Mononuclear cell (primary cell): ENCODE data around the gene RELCH. TPM values are rescaled to one million over a fixed set of nuclear protein-coding genes. Genes with fewer than 3 reads are reported as not detected.
"Not testable (repeated sequence)": the region's sequence is repeated elsewhere in the genome, so short reads cannot be mapped to it uniquely, and the experiment has no call there.

ENCODE experiments used
- H3K27me3 ChIP-seq: 2 replicates; pipeline ENCODE4 v1.6.0; 2011; ENCODE audit warnings: low read length, control low read depth; ENCODE audit not compliant: insufficient read depth
- H3K4me1 ChIP-seq: 2 replicates; pipeline ENCODE4 v1.5.1; 2011; ENCODE audit warnings: mild to moderate bottlenecking, low read length, control low read depth; ENCODE audit not compliant: insufficient read depth
- H3K4me3 ChIP-seq: 2 replicates; pipeline ENCODE4 v1.5.1; 2011; ENCODE audit warnings: mild to moderate bottlenecking, low read length, moderate library complexity
- H3K9me3 ChIP-seq: 2 replicates; pipeline ENCODE4 v1.5.1; 2011; ENCODE audit warnings: low read depth, mild to moderate bottlenecking, control low read depth, low read length
- total RNA-seq: library from RNA; depleted of rRNA; stranded (reverse); fragments of >200 nt; gene quantifications from one replicate; pipeline ENCODE4 v1.2.3, GENCODE V29; 2012

The RELCH gene
- total RNA-seq: 53.3 TPM

GRCh38 chr18:62186774-62187542, at the start of gene RELCH, which contains the start of gene PIGN:
Gene RELCH (plus strand): TSS chr18:62187255. CDS start chr18:62187506, 251 bp downstream.
Gene PIGN (minus strand): TSS chr18:62187056. CDS start chr18:62161353, 25,703 bp downstream.
- Histone ChIP-seq H3K9me3 (no peaks in the 10 kb centered on the region), H3K27me3 (no peaks in the 10 kb centered on the region), H3K4me3 (peak within 1 kb of the TSS; percentile 94), H3K4me1 (peaks cover 41% of the 10 kb centered on the region)

- H3K4me1 ChIP-seq: peaks cover 4% of the 10 kb centered on the region
- no peaks in the 10 kb centered on the region for H3K27me3 ChIP-seq
- H3K9me3 ChIP-seq: no peaks in the 10 kb centered on the region
- H3K4me3 ChIP-seq: no peak overlapping the region
Observed at GRCh38 chr18:62138461-62139235, 48.4 kb upstream of the RELCH start.

- Histone ChIP-seq H3K4me3 (no peak overlapping the region), H3K9me3 (no peaks in the 10 kb centered on the region), H3K4me1 (no peaks in the 10 kb centered on the region), H3K27me3 (no peaks in the 10 kb centered on the region)
Observed at GRCh38 chr18:62140259-62140658, 46.8 kb upstream of the RELCH start.

- Histone ChIP-seq H3K4me1 (no peaks in the 10 kb centered on the region), H3K4me3 (no peak overlapping the region), H3K27me3 (no peaks in the 10 kb centered on the region), H3K9me3 (no peaks in the 10 kb centered on the region)
Observed at GRCh38 chr18:62144338-62144737, 42.7 kb upstream of the RELCH start.

- Histone ChIP-seq H3K4me3 (no peak overlapping the region), H3K9me3 (no peaks in the 10 kb centered on the region), H3K4me1 (no peaks in the 10 kb centered on the region), H3K27me3 (no peaks in the 10 kb centered on the region)
Observed at GRCh38 chr18:62151068-62151771, 35.8 kb upstream of the RELCH start.

GRCh38 chr18:62152844-62153243, 34.2 kb upstream of the RELCH start:
- H3K4me1 ChIP-seq: no peaks in the 10 kb centered on the region
- no peak overlapping the region for H3K4me3 ChIP-seq
- H3K27me3 ChIP-seq: no peaks in the 10 kb centered on the region
- H3K9me3 ChIP-seq: no peaks in the 10 kb centered on the region

- no peaks in the 10 kb centered on the region for H3K9me3 ChIP-seq
- no peak overlapping the region for H3K4me3 ChIP-seq
- H3K27me3 ChIP-seq: no peaks in the 10 kb centered on the region
- H3K4me1 ChIP-seq: no peaks in the 10 kb centered on the region
Observed at GRCh38 chr18:62157843-62158242, 29.2 kb upstream of the RELCH start.

GRCh38 chr18:62164310-62164709, 22.7 kb upstream of the RELCH start:
- no peaks in the 10 kb centered on the region for H3K4me1 ChIP-seq
- H3K4me3 ChIP-seq: no peak overlapping the region
- no peaks in the 10 kb centered on the region for H3K27me3 ChIP-seq
- H3K9me3 ChIP-seq: no peaks in the 10 kb centered on the region

- H3K27me3 ChIP-seq: no peaks in the 10 kb centered on the region
- no peaks in the 10 kb centered on the region for H3K9me3 ChIP-seq
- no peaks in the 10 kb centered on the region for H3K4me1 ChIP-seq
- no peak overlapping the region for H3K4me3 ChIP-seq
Observed at GRCh38 chr18:62164855-62165487, 22.1 kb upstream of the RELCH start.

- H3K27me3 ChIP-seq: no peaks in the 10 kb centered on the region
Observed at GRCh38 chr18:62165583-62165982, 21.5 kb upstream of the RELCH start.

GRCh38 chr18:62166524-62166923, 20.5 kb upstream of the RELCH start:
- not testable (repeated sequence) for H3K4me3 ChIP-seq, H3K27me3 ChIP-seq, H3K9me3 ChIP-seq, H3K4me1 ChIP-seq

More at GRCh38 chr18:62165583-62165982, 21.5 kb upstream of the RELCH start:
- Histone ChIP-seq H3K9me3 (no peaks in the 10 kb centered on the region), H3K4me1 (no peaks in the 10 kb centered on the region), H3K4me3 (no peak overlapping the region)

- no peaks in the 10 kb centered on the region for H3K9me3 ChIP-seq
- H3K4me1 ChIP-seq: no peaks in the 10 kb centered on the region
- H3K27me3 ChIP-seq: no peaks in the 10 kb centered on the region
- no peak overlapping the region for H3K4me3 ChIP-seq
Observed at GRCh38 chr18:62170857-62171256, 16.2 kb upstream of the RELCH start.

- Histone ChIP-seq H3K4me3 (no peak overlapping the region), H3K27me3 (no peaks in the 10 kb centered on the region), H3K9me3 (no peaks in the 10 kb centered on the region), H3K4me1 (no peaks in the 10 kb centered on the region)
Observed at GRCh38 chr18:62172298-62172697, 14.8 kb upstream of the RELCH start.

GRCh38 chr18:62175521-62175920, 11.5 kb upstream of the RELCH start:
- Histone ChIP-seq H3K4me1 (no peaks in the 10 kb centered on the region), H3K9me3 (no peaks in the 10 kb centered on the region), H3K27me3 (no peaks in the 10 kb centered on the region), H3K4me3 (no peak overlapping the region)

GRCh38 chr18:62177271-62177670, 9.8 kb upstream of the RELCH start:
- no peaks in the 10 kb centered on the region for H3K27me3 ChIP-seq
- H3K4me3 ChIP-seq: no peak overlapping the region
- H3K4me1 ChIP-seq: no peaks in the 10 kb centered on the region
- no peaks in the 10 kb centered on the region for H3K9me3 ChIP-seq
